GM18508 (cell line): ENCODE data around the gene RNF26.

Experiments
- ATAC-seq: cut with Tn5 transposase; IDR thresholded peaks from one replicate; pipeline ENCODE4 v1.9.1; 2021; ENCODE audit warnings: moderate number of reproducible peaks; ENCODE audit not compliant: insufficient read depth, unreplicated experiment

Gene RNF26

GRCh38 chr11:119334174-119334930, at the start of gene RNF26:
RNF26 (plus strand) TSS chr11:119334527; CDS start chr11:119335123, 596 bp downstream.
- peak; percentile 82 for ATAC-seq

GRCh38 chr11:119285431-119285830, 48.9 kb upstream of the RNF26 start:
- ATAC-seq: no peak

GRCh38 chr11:119288219-119288618, 46.1 kb upstream of the RNF26 start:
- ATAC-seq: no peak

- ATAC-seq: no peak
Measured at GRCh38 chr11:119290894-119291497, 43.3 kb upstream of the RNF26 start.

- no peak for ATAC-seq
Measured at GRCh38 chr11:119293461-119293860, 40.9 kb upstream of the RNF26 start.

- no peak for ATAC-seq
Measured at GRCh38 chr11:119295178-119295577, 39.1 kb upstream of the RNF26 start.

- ATAC-seq: no peak
Measured at GRCh38 chr11:119297938-119298337, 36.4 kb upstream of the RNF26 start.

- no peak for ATAC-seq
Measured at GRCh38 chr11:119298726-119299125, 35.6 kb upstream of the RNF26 start.

- ATAC-seq: no peak
Measured at GRCh38 chr11:119299416-119299815, 34.9 kb upstream of the RNF26 start.

GRCh38 chr11:119300198-119300964, 33.9 kb upstream of the RNF26 start:
- no peak for ATAC-seq

GRCh38 chr11:119303227-119303718, 31.1 kb upstream of the RNF26 start:
- no peak for ATAC-seq

- ATAC-seq: no peak
Measured at GRCh38 chr11:119305556-119306372, 28.6 kb upstream of the RNF26 start.

- no peak for ATAC-seq
Measured at GRCh38 chr11:119306373-119306890, 27.9 kb upstream of the RNF26 start.

- no peak for ATAC-seq
Measured at GRCh38 chr11:119307219-119307618, 27.1 kb upstream of the RNF26 start.

- ATAC-seq: no peak
Measured at GRCh38 chr11:119307974-119308373, 26.4 kb upstream of the RNF26 start.

- no peak for ATAC-seq
Measured at GRCh38 chr11:119309411-119309810, 24.9 kb upstream of the RNF26 start.

- ATAC-seq: no peak
Measured at GRCh38 chr11:119309953-119310681, 24.2 kb upstream of the RNF26 start.

- no peak for ATAC-seq
Measured at GRCh38 chr11:119310682-119311052, 23.7 kb upstream of the RNF26 start.

- ATAC-seq: no peak
Measured at GRCh38 chr11:119314726-119315125, 19.6 kb upstream of the RNF26 start.
